KOPT-K1 (cell line): ENCODE measurements around the gene GNB1.

Source experiments
- H3K27ac ChIP-seq: fragments of 200-600 bp; sonication (generic); 2 replicates; pipeline ENCODE4 v1.5.1; 2016; ENCODE audit warnings: antibody characterized with exemption, mild to moderate bottlenecking, low read depth, low read length; ENCODE audit not compliant: poor library complexity, severe bottlenecking
- H3K36me3 ChIP-seq: fragments of 200-600 bp; sonication (generic); 2 replicates; pipeline ENCODE4 v1.5.1; 2017; ENCODE audit warnings: antibody characterized with exemption, mild to moderate bottlenecking, low read length, moderate library complexity; ENCODE audit not compliant: insufficient read depth
- H3K9me3 ChIP-seq: fragments of 200-600 bp; sonication (generic); 2 replicates; pipeline ENCODE4 v1.5.1; 2017; ENCODE audit warnings: antibody characterized with exemption, low read length, mild to moderate bottlenecking; ENCODE audit not compliant: insufficient read depth, poor library complexity, severe bottlenecking

GNB1 gene

GRCh38 chr1:1903224-1903623 is 12.3 kb upstream of the GNB1 start:
- Histone ChIP-seq H3K27ac (no peak overlapping the region), H3K9me3 (no peaks in the 10 kb centered on the region), H3K36me3 (no peaks in the 10 kb centered on the region)

DNA sequence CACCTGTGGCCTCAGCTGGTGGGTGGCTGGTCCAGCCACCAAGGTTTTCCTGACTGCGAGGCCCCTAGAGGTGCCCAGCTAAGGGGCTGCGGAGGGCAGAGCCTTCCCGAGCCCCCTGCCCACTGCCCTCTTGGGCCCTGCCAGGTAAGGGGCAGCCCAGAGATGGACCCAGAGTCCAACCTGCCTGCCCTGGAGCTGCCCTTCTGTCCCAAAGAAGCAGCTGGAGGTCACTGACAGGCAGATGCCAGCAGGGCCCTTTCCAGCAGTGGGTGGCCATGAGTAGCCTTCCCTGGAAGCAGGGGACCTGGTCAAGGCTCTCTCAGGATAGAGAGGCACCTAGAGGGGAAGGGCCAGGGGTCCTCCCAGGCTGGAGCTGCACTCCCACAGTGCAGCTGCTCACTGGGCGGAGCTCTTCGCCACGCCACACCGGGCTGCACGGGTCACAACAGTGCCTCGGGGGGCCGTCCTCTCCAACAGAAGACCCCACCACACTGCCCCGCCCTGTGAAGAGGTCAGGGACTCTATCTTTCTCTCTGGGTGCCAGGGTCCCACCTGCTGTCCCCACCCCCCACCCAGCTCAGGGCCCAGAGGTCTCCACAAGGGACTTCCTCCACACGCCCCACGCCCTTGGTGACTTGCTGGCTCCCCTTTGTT is 10.9 kb upstream of the GNB1 start:
- H3K27ac ChIP-seq: no peak overlapping the region
- no peaks in the 10 kb centered on the region for H3K9me3 ChIP-seq
- H3K36me3 ChIP-seq: no peaks in the 10 kb centered on the region

GRCh38 chr1:1900883-1901640 is 10.2 kb upstream of the GNB1 start:
- Histone ChIP-seq H3K36me3 (no peaks in the 10 kb centered on the region), H3K9me3 (no peaks in the 10 kb centered on the region), H3K27ac (no peak overlapping the region)

DNA sequence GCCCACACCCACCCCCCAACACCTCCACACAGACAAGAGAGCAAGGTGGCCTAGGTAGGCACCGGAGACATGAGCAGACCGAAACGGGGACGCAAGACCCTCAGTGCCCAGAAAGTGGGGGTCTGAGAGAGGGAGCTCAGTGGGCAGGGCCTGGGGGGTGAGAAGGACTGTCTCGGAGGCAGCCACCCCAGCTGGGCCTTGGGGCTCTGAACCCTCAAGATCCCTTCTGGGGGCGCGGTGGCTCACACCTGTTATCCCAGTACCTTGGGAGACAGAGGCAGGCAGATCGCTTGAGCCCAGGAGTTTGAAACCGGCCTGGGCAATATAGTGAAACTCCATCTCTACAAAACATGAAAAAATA is 9.1 kb upstream of the GNB1 start:
- Histone ChIP-seq H3K27ac (peak overlapping the region; percentile 60), H3K36me3 (no peaks in the 10 kb centered on the region), H3K9me3 (no peaks in the 10 kb centered on the region)

- no peaks in the 10 kb centered on the region for H3K9me3 ChIP-seq
- no peaks in the 10 kb centered on the region for H3K36me3 ChIP-seq
- H3K27ac ChIP-seq: peak overlapping the region; percentile 60
Measured at GRCh38 chr1:1899266-1899966, 8.5 kb upstream of the GNB1 start.

DNA sequence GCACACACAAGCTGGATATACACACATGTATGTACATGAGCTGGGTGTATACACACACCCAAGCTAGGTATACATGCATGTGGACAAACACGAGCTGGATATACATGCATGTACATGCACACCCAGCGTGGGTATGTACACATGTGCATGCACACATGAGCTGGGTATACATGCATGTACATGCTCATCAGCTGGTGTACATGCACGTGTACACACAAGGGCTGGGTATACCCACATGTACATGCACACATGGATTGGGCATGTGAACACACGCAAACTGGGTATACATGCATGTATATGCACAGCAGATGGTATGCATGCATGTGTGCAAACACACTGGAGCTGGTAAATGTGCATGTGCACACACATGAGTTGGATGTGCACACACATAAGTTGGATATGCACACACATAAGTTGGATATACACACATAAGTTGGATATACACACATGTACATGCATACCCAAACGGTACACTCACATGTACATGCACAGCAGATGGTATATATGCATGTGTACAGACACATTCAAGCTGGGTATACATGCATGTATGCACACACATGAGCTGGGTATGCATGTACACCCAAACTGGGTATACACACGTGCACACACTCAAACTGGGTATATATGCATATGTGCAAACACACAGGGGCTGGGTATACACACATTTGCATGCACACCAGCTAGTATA is 7.5 kb upstream of the GNB1 start:
- H3K27ac ChIP-seq: peak overlapping the region; percentile 60
- no peaks in the 10 kb centered on the region for H3K36me3 ChIP-seq
- no peaks in the 10 kb centered on the region for H3K9me3 ChIP-seq

GRCh38 chr1:1895456-1896336 is 4.8 kb upstream of the GNB1 start:
- Histone ChIP-seq H3K9me3 (no peaks in the 10 kb centered on the region), H3K36me3 (no peaks in the 10 kb centered on the region), H3K27ac (peak overlapping the region; percentile 11)

DNA sequence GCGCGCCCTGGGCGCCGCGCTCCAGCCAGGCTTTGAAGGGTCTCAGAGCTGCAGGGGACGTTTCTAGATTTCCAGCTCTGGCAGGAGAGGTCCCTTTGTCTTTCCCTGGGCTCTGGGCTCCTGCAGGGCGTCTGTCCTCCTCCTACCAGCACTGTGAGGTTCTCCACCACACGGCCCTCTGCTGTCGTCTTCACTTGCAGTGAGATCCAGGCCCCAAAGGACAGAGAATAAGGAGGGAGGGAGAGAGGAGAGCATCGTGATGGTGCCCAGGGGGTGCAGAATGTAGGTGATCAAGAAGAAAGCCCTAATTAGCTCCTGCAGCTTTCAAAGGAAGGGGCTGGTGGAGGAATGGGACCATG is 4.2 kb upstream of the GNB1 start:
- no peaks in the 10 kb centered on the region for H3K36me3 ChIP-seq
- H3K27ac ChIP-seq: peak overlapping the region; percentile 11
- H3K9me3 ChIP-seq: no peaks in the 10 kb centered on the region

GRCh38 chr1:1894354-1895059 is 3.6 kb upstream of the GNB1 start:
- peak overlapping the region; percentile 11 for H3K27ac ChIP-seq
- no peaks in the 10 kb centered on the region for H3K9me3 ChIP-seq
- H3K36me3 ChIP-seq: no peaks in the 10 kb centered on the region

- Histone ChIP-seq H3K27ac (no peak overlapping the region), H3K9me3 (no peaks in the 10 kb centered on the region), H3K36me3 (no peaks in the 10 kb centered on the region)
Measured at GRCh38 chr1:1893997-1894353, 3.1 kb upstream of the GNB1 start.

DNA sequence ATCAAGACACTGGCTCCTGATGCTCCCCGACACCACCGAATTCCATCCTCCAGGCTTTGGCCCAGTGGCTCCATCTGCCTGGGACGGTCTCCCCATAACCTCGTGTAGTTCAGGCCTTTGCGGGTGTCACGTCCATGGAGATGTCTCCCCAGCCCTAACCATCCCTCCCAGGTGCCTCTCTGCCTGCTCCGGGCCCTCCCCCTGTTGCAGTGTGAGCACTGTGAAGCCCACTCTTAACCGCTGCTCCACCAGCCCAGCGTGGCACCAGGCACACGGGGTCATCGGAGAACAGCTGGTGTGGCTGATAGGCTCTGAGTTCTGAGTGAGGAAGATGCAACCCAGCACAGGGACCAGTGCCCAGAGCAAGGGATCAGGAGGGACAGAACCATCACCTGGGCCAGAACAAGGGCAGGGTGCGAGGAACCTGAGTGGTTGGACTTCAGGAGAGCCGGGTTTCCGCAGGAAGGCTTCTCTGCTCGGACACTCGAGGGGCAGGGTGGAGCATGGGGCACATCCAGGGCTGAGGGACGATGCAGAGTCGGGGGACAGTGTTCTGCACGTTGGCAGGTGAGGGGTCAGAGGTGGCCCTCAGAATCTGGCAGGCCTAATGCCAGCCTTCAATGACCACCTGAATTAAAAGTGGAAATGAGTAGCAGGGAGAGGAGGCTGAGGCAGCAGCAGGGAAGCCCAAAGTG is 2.6 kb upstream of the GNB1 start:
- no peaks in the 10 kb centered on the region for H3K36me3 ChIP-seq
- no peak overlapping the region for H3K27ac ChIP-seq
- H3K9me3 ChIP-seq: no peaks in the 10 kb centered on the region

- Histone ChIP-seq H3K27ac (peak overlapping the region; percentile 83), H3K9me3 (no peaks in the 10 kb centered on the region), H3K36me3 (no peaks in the 10 kb centered on the region)
Measured at GRCh38 chr1:1892763-1893120, 1.9 kb upstream of the GNB1 start.

DNA sequence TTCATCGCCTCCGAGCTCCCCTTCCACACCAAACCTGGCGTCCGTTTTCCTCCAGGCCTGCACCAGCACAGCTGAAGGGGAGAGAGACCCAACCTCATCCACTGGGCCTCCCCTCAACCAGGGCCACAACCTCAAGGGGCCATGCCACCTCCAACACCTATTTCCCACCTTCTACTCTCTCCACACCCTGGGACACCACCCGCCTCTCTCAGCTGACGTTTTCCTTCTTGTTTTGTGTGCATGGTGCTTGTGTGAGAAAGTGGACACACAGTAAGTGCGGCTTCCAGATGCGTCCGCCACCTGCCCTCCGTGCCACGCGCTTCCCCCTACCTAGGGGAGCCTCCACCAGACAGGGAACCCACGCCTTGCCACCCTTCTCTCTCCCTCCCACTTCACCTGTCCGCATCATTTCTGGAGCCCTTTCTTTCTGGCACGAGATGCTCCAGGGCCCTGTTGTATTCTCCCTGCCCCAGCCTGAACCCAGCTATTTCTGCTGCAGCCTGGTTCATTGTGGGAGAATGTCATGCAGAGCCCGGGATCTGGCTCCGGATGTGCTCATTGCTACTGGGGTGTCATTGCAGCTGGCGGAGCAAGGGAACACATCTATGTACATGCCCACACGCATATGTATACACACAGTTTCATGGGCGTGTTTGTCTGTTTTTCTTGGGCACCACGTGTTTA is 1.3 kb upstream of the GNB1 start:
- H3K27ac ChIP-seq: peak overlapping the region; percentile 83
- H3K9me3 ChIP-seq: no peaks in the 10 kb centered on the region
- no peaks in the 10 kb centered on the region for H3K36me3 ChIP-seq
